HG02938 (cell line): ENCODE results near the gene ZNRD2.
"Not testable (repeated sequence)": the region's sequence is repeated elsewhere in the genome, so short reads cannot be mapped to it uniquely, and the experiment has no call there.

Source experiments
- ATAC-seq: cut with Tn5 transposase; IDR thresholded peaks from one replicate; pipeline ENCODE4 v1.9.1; 2021; ENCODE audit warnings: mild to moderate bottlenecking, moderate library complexity; ENCODE audit not compliant: unreplicated experiment

The ZNRD2 gene

GRCh38 chr11:65569973-65570918 is at the start of gene ZNRD2:
Gene ZNRD2, plus strand, starts transcription at chr11:65570477. Its CDS starts 15 bp downstream, at chr11:65570492.
- peak; percentile 48 for ATAC-seq

GRCh38 chr11:65521777-65522521 is 48.3 kb upstream of the ZNRD2 start:
- not testable (repeated sequence) for ATAC-seq

- not testable (repeated sequence) for ATAC-seq
Measured at GRCh38 chr11:65522718-65523630, 47.3 kb upstream of the ZNRD2 start.

GRCh38 chr11:65523631-65523968 is 46.7 kb upstream of the ZNRD2 start:
- not testable (repeated sequence) for ATAC-seq

- no peak for ATAC-seq
Measured at GRCh38 chr11:65524014-65524740, 46.1 kb upstream of the ZNRD2 start.

- no peak for ATAC-seq
Measured at GRCh38 chr11:65524741-65525545, 45.3 kb upstream of the ZNRD2 start, which contains the start of gene SCYL1. Gene SCYL1, plus strand, starts transcription at chr11:65525083. Its CDS starts 71 bp downstream, at chr11:65525154.

- ATAC-seq: no peak
Measured at GRCh38 chr11:65525546-65526480, 44.5 kb upstream of the ZNRD2 start.

- no peak for ATAC-seq
Measured at GRCh38 chr11:65526744-65527143, 43.5 kb upstream of the ZNRD2 start.

- ATAC-seq: no peak
Measured at GRCh38 chr11:65528819-65529350, 41.4 kb upstream of the ZNRD2 start.

- no peak for ATAC-seq
Measured at GRCh38 chr11:65529475-65530156, 40.7 kb upstream of the ZNRD2 start.

GRCh38 chr11:65530157-65530496 is 40.1 kb upstream of the ZNRD2 start:
- ATAC-seq: no peak

- ATAC-seq: no peak
Measured at GRCh38 chr11:65532388-65533064, 37.8 kb upstream of the ZNRD2 start.

GRCh38 chr11:65535102-65535501 is 35.2 kb upstream of the ZNRD2 start:
- ATAC-seq: no peak

- no peak for ATAC-seq
Measured at GRCh38 chr11:65536412-65537295, 33.6 kb upstream of the ZNRD2 start.

- ATAC-seq: no peak
Measured at GRCh38 chr11:65537296-65537597, 33.0 kb upstream of the ZNRD2 start.

GRCh38 chr11:65537620-65538231 is 32.6 kb upstream of the ZNRD2 start:
- ATAC-seq: no peak
